Measurements from ENCODE around the gene BCAR3. TPM values are rescaled to one million over a fixed set of nuclear protein-coding genes. Genes with fewer than 3 reads are reported as not detected.
A peak's percentile ranks its signal among the peaks of the same experiment; 100 is the strongest.

The BCAR3 gene
- total and polyA plus RNA-seq, 2 donors from 2014 or later = 25.4 to 28.4 TPM

DNA sequence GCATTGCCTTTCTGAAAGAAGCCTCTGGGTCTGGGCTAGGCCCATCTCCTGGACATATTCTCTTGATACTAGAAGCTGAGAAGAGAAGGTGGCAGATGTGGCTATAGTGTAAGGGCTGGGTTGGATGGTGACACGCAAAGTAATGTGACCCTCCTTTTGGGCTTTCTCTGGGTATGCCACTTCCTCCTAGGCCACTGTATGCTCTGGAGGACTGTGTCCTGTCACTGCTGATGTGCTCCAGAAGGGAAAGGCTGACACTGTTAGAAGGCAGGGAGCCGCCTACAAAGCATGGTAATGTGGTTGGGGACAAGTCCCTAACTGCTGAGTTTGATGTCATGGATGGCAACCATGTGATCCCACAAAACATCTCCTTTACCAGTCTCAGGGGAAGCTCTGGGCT is 112.1 kb downstream of the BCAR3 start:
- no peak for FAIRE-seq
- peaks cover 2 to 40% (median 26%) of the 10 kb centered on the region in 3 donors for H3K36me3 ChIP-seq (ENCODE audit: control insufficient read depth in 2 of 3, insufficient read depth in 3 of 3, low read length in 3 of 3)

DNA sequence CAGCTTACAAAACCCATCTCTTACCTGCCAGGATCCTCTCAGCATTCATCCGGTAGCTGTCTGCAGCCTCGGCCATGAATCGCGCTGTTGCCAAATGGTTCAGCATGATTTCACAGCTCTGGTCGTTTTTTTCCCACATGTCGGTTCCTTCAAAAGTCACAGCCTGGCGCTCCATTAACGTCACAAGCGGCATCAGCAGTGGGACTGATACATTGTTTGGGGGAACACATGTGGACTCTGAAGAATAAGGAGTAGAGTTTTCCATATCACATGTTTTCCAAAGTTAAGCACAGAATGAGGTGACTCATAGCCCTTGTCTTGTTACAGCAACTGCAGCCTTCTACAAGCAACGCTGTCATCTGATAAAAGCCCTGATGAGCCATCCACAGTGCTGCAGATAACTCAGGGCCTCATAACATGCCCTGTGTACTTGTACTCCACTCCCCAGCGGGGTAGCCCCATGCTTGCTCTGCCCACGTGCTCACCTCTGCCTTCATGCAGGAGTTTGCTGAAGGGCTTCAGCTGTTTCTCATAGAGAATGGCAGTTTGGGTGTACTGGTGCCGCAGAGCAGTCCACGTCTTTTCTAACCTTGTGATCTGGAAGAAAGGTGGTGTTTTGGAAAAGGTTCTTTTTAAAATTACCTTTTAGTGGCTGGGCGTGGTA is 114.2 kb downstream of the BCAR3 start:
- Histone ChIP-seq H3K4me1 (ENCODE audit: control insufficient read depth in 2 of 3, insufficient read depth in 2 of 3, low read depth in 1 of 3, low read length in 3 of 3) (peaks cover 0 to 2% (median 0%) of the 10 kb centered on the region in 3 donors), H3K36me3 (ENCODE audit: control insufficient read depth in 2 of 3, insufficient read depth in 3 of 3, low read length in 3 of 3) (peaks cover 0 to 39% (median 24%) of the 10 kb centered on the region in 3 donors), H3K4me3 (ENCODE audit: low read length in 3 of 3) (no peak overlapping the region), H3K27ac (ENCODE audit: low read depth in 2 of 2, low read length in 2 of 2) (peak overlapping the region; percentile 54 to 76), H3K9ac (ENCODE audit: low read length in 3 of 3) (peak overlapping the region in 1 of 3 donors; percentile 13), H3K27me3 (ENCODE audit: control insufficient read depth, insufficient read depth, low read length) (no peaks in the 10 kb centered on the region), H3K9me3 (ENCODE audit: control insufficient read depth in 2 of 3, insufficient read depth in 1 of 3, low read length in 3 of 3) (no peaks in the 10 kb centered on the region)
- TF ChIP-seq, protein P1, sequence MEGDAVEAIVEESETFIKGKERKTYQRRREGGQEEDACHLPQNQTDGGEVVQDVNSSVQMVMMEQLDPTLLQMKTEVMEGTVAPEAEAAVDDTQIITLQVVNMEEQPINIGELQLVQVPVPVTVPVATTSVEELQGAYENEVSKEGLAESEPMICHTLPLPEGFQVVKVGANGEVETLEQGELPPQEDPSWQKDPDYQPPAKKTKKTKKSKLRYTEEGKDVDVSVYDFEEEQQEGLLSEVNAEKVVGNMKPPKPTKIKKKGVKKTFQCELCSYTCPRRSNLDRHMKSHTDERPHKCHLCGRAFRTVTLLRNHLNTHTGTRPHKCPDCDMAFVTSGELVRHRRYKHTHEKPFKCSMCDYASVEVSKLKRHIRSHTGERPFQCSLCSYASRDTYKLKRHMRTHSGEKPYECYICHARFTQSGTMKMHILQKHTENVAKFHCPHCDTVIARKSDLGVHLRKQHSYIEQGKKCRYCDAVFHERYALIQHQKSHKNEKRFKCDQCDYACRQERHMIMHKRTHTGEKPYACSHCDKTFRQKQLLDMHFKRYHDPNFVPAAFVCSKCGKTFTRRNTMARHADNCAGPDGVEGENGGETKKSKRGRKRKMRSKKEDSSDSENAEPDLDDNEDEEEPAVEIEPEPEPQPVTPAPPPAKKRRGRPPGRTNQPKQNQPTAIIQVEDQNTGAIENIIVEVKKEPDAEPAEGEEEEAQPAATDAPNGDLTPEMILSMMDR (IDR thresholded peaks at IDR 0.05; ENCODE audit: borderline replicate concordance, extremely low read depth, insufficient read depth) = no peak
- no peak for FAIRE-seq
- intact Hi-C loops (cut with DNase I) = no loop called here
- DNase-seq = peak in 1 of 5 donors; percentile 79

More for the DNA sequence above, 112.1 kb downstream of the BCAR3 start:
- H3K9ac ChIP-seq (ENCODE audit: low read length in 3 of 3) = no peak overlapping the region
- H3K4me3 ChIP-seq (ENCODE audit: low read length in 3 of 3) = no peak overlapping the region
- peak in 1 of 5 donors; percentile 14 for DNase-seq
- no peaks in the 10 kb centered on the region for H3K27me3 ChIP-seq (ENCODE audit: control insufficient read depth, insufficient read depth, low read length)
- peaks cover 0 to 2% (median 0%) of the 10 kb centered on the region in 3 donors for H3K4me1 ChIP-seq (ENCODE audit: control insufficient read depth in 2 of 3, insufficient read depth in 2 of 3, low read depth in 1 of 3, low read length in 3 of 3)
- TF ChIP-seq, protein P1 (IDR thresholded peaks at IDR 0.05; ENCODE audit: borderline replicate concordance, extremely low read depth, insufficient read depth) = no peak
- H3K27ac ChIP-seq (ENCODE audit: low read depth in 2 of 2, low read length in 2 of 2) = peak overlapping the region; percentile 55 to 74
- intact Hi-C loops (cut with DNase I) = no loop called here
- no peaks in the 10 kb centered on the region for H3K9me3 ChIP-seq (ENCODE audit: control insufficient read depth in 2 of 3, insufficient read depth in 1 of 3, low read length in 3 of 3)

DNA sequence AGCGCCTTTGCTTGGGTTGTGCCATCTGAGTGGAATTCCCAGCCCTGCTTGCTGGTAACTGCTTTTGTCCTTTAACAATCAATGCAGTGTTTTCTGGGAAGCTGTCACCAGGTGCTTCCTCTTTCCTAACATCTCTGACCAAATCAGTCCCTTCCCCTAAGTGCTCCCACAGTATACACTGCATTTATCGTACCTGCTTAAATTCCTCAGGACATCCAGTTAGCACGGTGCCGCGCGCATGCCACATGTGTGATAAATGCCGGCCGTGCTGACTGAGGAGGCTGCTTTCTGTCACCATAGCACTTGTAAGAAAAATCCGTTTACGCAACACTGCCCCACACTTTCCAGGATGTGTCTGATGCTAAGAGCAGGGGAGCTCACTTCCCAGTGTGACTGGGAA is 115.4 kb downstream of the BCAR3 start:
- no peak overlapping the region for H3K9ac ChIP-seq (ENCODE audit: low read length in 3 of 3)
- FAIRE-seq (no peak), DNase-seq (no peak)
- H3K9me3 ChIP-seq (ENCODE audit: control insufficient read depth in 2 of 3, insufficient read depth in 1 of 3, low read length in 3 of 3) = no peaks in the 10 kb centered on the region
- H3K4me3 ChIP-seq (ENCODE audit: low read length in 3 of 3) = no peak overlapping the region
- peaks cover 4 to 32% (median 27%) of the 10 kb centered on the region in 3 donors for H3K36me3 ChIP-seq (ENCODE audit: control insufficient read depth in 2 of 3, insufficient read depth in 3 of 3, low read length in 3 of 3)
- H3K27ac ChIP-seq (ENCODE audit: low read depth in 2 of 2, low read length in 2 of 2) = no peak overlapping the region
- TF ChIP-seq, protein P1 (IDR thresholded peaks at IDR 0.05; ENCODE audit: borderline replicate concordance, extremely low read depth, insufficient read depth) = no peak
- intact Hi-C loops (cut with DNase I) = no loop called here
- peaks cover 0 to 2% (median 0%) of the 10 kb centered on the region in 3 donors for H3K4me1 ChIP-seq (ENCODE audit: control insufficient read depth in 2 of 3, insufficient read depth in 2 of 3, low read depth in 1 of 3, low read length in 3 of 3)
- H3K27me3 ChIP-seq (ENCODE audit: control insufficient read depth, insufficient read depth, low read length) = no peaks in the 10 kb centered on the region

Data from kidney (tissue), 14 donors.